ENCODE results near the gene AKR1B15. TPM values are rescaled to one million over a fixed set of nuclear protein-coding genes. Genes with fewer than 3 reads are reported as not detected.

AKR1B15 gene
- polyA plus RNA-seq, 3 donors = not detected

- WGBS (ENCODE audit: insufficient coverage) = 96% methylated on average over 3 of the region's 3 CpGs
- intact Hi-C loops (cut with micrococcal nuclease) = loop anchor here (2.0 to 5.0 kb wide), 2 partner anchors 113 to 114 kb away; no protein-coding TSS in a partner anchor
- H3K79me2 ChIP-seq (ENCODE audit: insufficient read depth, low read length) = no peaks in the 10 kb centered on the region
Measured at GRCh38 chr7:134545918-134546317, 3.0 kb upstream of the AKR1B15 start.

GRCh38 chr7:134546955-134547354 lies 2.0 kb upstream of the AKR1B15 start:
- H3K9ac ChIP-seq (ENCODE audit: insufficient read depth, low read length, poor library complexity, severe bottlenecking) = no peak overlapping the region
- H3K27ac Mint-ChIP-seq = peak overlapping the region in 1 of 7 donors; percentile 77
- no peaks in the 10 kb centered on the region for H3K27me3 ChIP-seq (ENCODE audit: control insufficient read depth in 2 of 2, insufficient read depth in 2 of 2, low read length in 2 of 2)
- intact Hi-C loops (cut with micrococcal nuclease) = loop anchor here (2.0 to 5.0 kb wide), 2 partner anchors 114 to 115 kb away; no protein-coding TSS in a partner anchor
- H3K4me1 ChIP-seq (ENCODE audit: control insufficient read depth in 1 of 2, insufficient read depth in 2 of 2, low read length in 2 of 2) = peaks cover 0 to 4% of the 10 kb centered on the region in 2 donors
- WGBS (ENCODE audit: insufficient coverage) = no CpG with 5 or more reads among the region's 1 CpG
- no peaks in the 10 kb centered on the region for H4K20me1 ChIP-seq (ENCODE audit: insufficient read depth, low read length)
- H2AFZ ChIP-seq (ENCODE audit: insufficient read depth, low read depth, low read length, poor library complexity, severe bottlenecking) = no peak overlapping the region
- H3K79me2 ChIP-seq (ENCODE audit: insufficient read depth, low read length) = no peaks in the 10 kb centered on the region
- no peak for TF ChIP-seq CTCF (IDR thresholded peaks at IDR 0.05)
- no peaks in the 10 kb centered on the region for H3K9me3 ChIP-seq (replicated peaks in 1 of 2; ENCODE audit: control insufficient read depth in 1 of 2, insufficient read depth in 1 of 2, low read length in 2 of 2)
- no peaks in the 10 kb centered on the region for H3K36me3 ChIP-seq (replicated peaks in 1 of 2; ENCODE audit: control insufficient read depth in 1 of 2, insufficient read depth in 2 of 2, low read length in 2 of 2)
- H3K27me3 Mint-ChIP-seq (ENCODE audit: low read depth in 3 of 3) = peaks cover 9 to 12% (median 9%) of the 10 kb centered on the region in 3 donors
- H3K36me3 Mint-ChIP-seq = no peaks in the 10 kb centered on the region
- no peaks in the 10 kb centered on the region for H3K9me3 Mint-ChIP-seq
- peaks cover 4% of the 10 kb centered on the region for H3K4me1 Mint-ChIP-seq
- H3K4me3 Mint-ChIP-seq = no peak overlapping the region
- H3K27ac ChIP-seq (ENCODE audit: low read depth in 1 of 2, low read length in 2 of 2) = no peak overlapping the region
- no peak overlapping the region for H3K4me2 ChIP-seq (replicated peaks; ENCODE audit: extremely low read depth, low read length, poor library complexity, severe bottlenecking)
- H3K4me3 ChIP-seq (replicated peaks in 1 of 3; ENCODE audit: low read depth in 2 of 3, low read length in 3 of 3) = no peak overlapping the region
- no peak for DNase-seq

More at GRCh38 chr7:134545918-134546317, 3.0 kb upstream of the AKR1B15 start:
- TF ChIP-seq CTCF (IDR thresholded peaks at IDR 0.05) = no peak
- H3K27ac Mint-ChIP-seq = no peak overlapping the region
- Histone ChIP-seq H4K20me1 (ENCODE audit: insufficient read depth, low read length) (no peaks in the 10 kb centered on the region), H3K4me3 (replicated peaks in 1 of 3; ENCODE audit: low read depth in 2 of 3, low read length in 3 of 3) (no peak overlapping the region), H3K36me3 (replicated peaks in 1 of 2; ENCODE audit: control insufficient read depth in 1 of 2, insufficient read depth in 2 of 2, low read length in 2 of 2) (no peaks in the 10 kb centered on the region), H3K27ac (ENCODE audit: low read depth in 1 of 2, low read length in 2 of 2) (no peak overlapping the region), H3K4me1 (ENCODE audit: control insufficient read depth in 1 of 2, insufficient read depth in 2 of 2, low read length in 2 of 2) (peaks cover 0 to 4% of the 10 kb centered on the region in 2 donors), H3K27me3 (ENCODE audit: control insufficient read depth in 2 of 2, insufficient read depth in 2 of 2, low read length in 2 of 2) (no peaks in the 10 kb centered on the region), H3K4me2 (replicated peaks; ENCODE audit: extremely low read depth, low read length, poor library complexity, severe bottlenecking) (no peak overlapping the region), H3K9me3 (replicated peaks in 1 of 2; ENCODE audit: control insufficient read depth in 1 of 2, insufficient read depth in 1 of 2, low read length in 2 of 2) (no peaks in the 10 kb centered on the region), H3K9ac (ENCODE audit: insufficient read depth, low read length, poor library complexity, severe bottlenecking) (no peak overlapping the region), H2AFZ (ENCODE audit: insufficient read depth, low read depth, low read length, poor library complexity, severe bottlenecking) (no peak overlapping the region)
- no peaks in the 10 kb centered on the region for H3K9me3 Mint-ChIP-seq
- peaks cover 4% of the 10 kb centered on the region for H3K4me1 Mint-ChIP-seq
- H3K4me3 Mint-ChIP-seq = peak overlapping the region in 1 of 2 donors; percentile 58
- no peaks in the 10 kb centered on the region for H3K36me3 Mint-ChIP-seq
- H3K27me3 Mint-ChIP-seq (ENCODE audit: low read depth in 3 of 3) = peaks cover 6 to 13% (median 7%) of the 10 kb centered on the region in 3 donors
- DNase-seq = no peak

All from CD14-positive monocyte (primary cell).